NCI-H2227 treated with DMSO at 0.1 percent for 48 hours (cell line): Measurements from ENCODE around the gene MARCKSL1.
"Not testable (repeated sequence)": the region's sequence is repeated elsewhere in the genome, so short reads cannot be mapped to it uniquely, and the experiment has no call there.

Experiments
- DNase-seq: peaks from one replicate; lab custom pipeline; 2025; lab: John Stamatoyannopoulos, UW

MARCKSL1 gene

DNA sequence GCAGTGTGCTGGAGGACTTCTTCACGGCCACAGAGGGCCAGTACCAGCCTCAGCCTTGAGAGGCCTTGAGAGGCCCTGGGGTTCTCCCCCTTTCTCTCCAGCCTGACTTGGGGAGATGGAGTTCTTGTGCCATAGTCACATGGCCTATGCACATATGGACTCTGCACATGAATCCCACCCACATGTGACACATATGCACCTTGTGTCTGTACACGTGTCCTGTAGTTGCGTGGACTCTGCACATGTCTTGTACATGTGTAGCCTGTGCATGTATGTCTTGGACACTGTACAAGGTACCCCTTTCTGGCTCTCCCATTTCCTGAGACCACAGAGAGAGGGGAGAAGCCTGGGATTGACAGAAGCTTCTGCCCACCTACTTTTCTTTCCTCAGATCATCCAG is 50.4 kb downstream of the MARCKSL1 start:
- DNase-seq: no peak

DNA sequence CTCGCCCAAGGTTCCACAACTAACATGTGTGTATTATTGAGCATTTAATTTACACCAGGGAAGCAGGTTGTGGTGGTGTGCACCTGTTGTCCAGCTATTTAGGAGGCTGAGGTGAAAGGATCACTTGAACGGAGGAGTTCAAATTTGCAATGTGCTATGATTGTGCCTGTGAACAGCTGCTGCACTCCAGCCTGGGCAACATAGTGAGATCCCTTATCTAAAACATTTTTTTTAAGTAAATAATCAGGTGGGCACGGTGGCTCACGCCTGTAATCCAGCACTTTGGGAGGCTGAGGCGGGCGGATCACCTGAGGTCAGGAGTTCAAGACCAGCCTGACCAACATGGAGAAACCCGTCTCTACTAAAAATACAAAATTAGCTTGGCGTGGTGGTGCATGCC is 51.3 kb downstream of the MARCKSL1 start:
- DNase-seq: not testable (repeated sequence)
